Effector memory CD8-positive, alpha-beta T cell (primary cell): Measurements from ENCODE around the gene LHB.
"Not testable (repeated sequence)": the region's sequence is repeated elsewhere in the genome, so short reads cannot be mapped to it uniquely, and the experiment has no call there.

Source experiments
- ATAC-seq: fragments of 150-1000 bp; cut with Tn5 transposase; replicated peaks from 2 replicates; pipeline ENCODE4 v1.10.0; 2021; ENCODE audit warnings: mild to moderate bottlenecking, moderate library complexity
- DNase-seq, 3 experiments: peaks; one replicate each; pipeline ENCODE4 v3.0.0; 2021
- H3K27ac Mint-ChIP-seq, 2 donors: one replicate each; pipeline ENCODE4 v1.8.0; 2022; ENCODE audit warnings: mild to moderate bottlenecking in 2 of 2, mixed read lengths in 2 of 2, moderate library complexity in 2 of 2
- H3K27me3 Mint-ChIP-seq, 2 donors: one replicate each; pipeline ENCODE4 v1.8.0; 2022; ENCODE audit warnings: mixed read lengths in 2 of 2
- H3K36me3 Mint-ChIP-seq: one replicate; pipeline ENCODE4 v1.8.0; 2022; ENCODE audit warnings: mild to moderate bottlenecking, moderate library complexity, mixed read lengths; ENCODE audit not compliant: insufficient read depth
- H3K4me1 Mint-ChIP-seq, 2 donors: one replicate each; pipeline ENCODE4 v1.8.0; 2022; ENCODE audit warnings: low read depth in 2 of 2, mixed read lengths in 2 of 2
- H3K4me3 Mint-ChIP-seq, 2 donors: one replicate each; pipeline ENCODE4 v1.8.0; 2022; ENCODE audit warnings: mild to moderate bottlenecking in 2 of 2, mixed read lengths in 2 of 2, moderate library complexity in 2 of 2
- H3K9me3 Mint-ChIP-seq, 2 donors: one replicate each; pipeline ENCODE4 v1.8.0; 2022; ENCODE audit warnings: mixed read lengths in 2 of 2

The LHB gene

DNA sequence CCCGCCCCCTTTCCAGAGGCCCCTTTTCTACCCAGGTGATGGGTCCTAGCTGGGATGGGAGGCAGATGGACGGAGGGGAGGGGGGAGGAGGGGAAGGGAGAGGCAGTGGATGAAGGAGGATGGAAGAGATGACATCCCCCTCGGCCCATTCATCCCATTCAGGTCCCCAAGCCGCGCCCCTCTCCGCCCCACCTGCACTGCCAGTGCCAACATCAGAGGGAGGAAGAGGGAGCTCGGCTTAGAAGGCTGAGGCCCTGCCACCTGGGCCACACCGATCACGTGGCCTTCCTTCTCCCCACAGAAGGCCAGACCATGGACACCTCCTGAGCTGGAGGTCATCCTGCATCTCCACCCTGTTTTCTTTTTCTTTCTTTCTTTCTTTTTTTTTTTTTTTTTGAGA is 11.8 kb upstream of the LHB start:
- peaks cover 0 to 24% of the 10 kb centered on the region in 2 donors for H3K27me3 Mint-ChIP-seq
- not testable (repeated sequence) for ATAC-seq, DNase-seq, H3K27ac Mint-ChIP-seq, H3K4me3 Mint-ChIP-seq, H3K9me3 Mint-ChIP-seq, H3K4me1 Mint-ChIP-seq
- H3K36me3 Mint-ChIP-seq = peaks cover 11% of the 10 kb centered on the region

- not testable (repeated sequence) for H3K4me1 Mint-ChIP-seq, H3K9me3 Mint-ChIP-seq, H3K36me3 Mint-ChIP-seq, ATAC-seq, H3K4me3 Mint-ChIP-seq, DNase-seq, H3K27ac Mint-ChIP-seq
- H3K27me3 Mint-ChIP-seq = peaks cover 0 to 15% of the 10 kb centered on the region in 2 donors
These were observed 8.7 kb upstream of the LHB start for GRCh38 chr19:49025599-49025998.

- not testable (repeated sequence) for H3K4me3 Mint-ChIP-seq
These were observed 8.2 kb upstream of the LHB start for GRCh38 chr19:49025088-49025487.

GRCh38 chr19:49024233-49024632 is 7.3 kb upstream of the LHB start, which contains the start of gene CGB3:
TSS of gene CGB3 (minus strand) at chr19:49024333. CDS start at chr19:49023971, 362 bp downstream.
- not testable (repeated sequence) for H3K4me3 Mint-ChIP-seq, H3K9me3 Mint-ChIP-seq, DNase-seq, H3K36me3 Mint-ChIP-seq, ATAC-seq, H3K27ac Mint-ChIP-seq
- peaks cover 5 to 12% of the 10 kb centered on the region in 2 donors for H3K4me1 Mint-ChIP-seq
- peaks cover 0 to 10% of the 10 kb centered on the region in 2 donors for H3K27me3 Mint-ChIP-seq

More at GRCh38 chr19:49025088-49025487, 8.2 kb upstream of the LHB start:
- H3K27me3 Mint-ChIP-seq = peaks cover 0 to 15% of the 10 kb centered on the region in 2 donors
- not testable (repeated sequence) for H3K9me3 Mint-ChIP-seq, ATAC-seq, DNase-seq, H3K36me3 Mint-ChIP-seq, H3K4me1 Mint-ChIP-seq, H3K27ac Mint-ChIP-seq

- Mint-ChIP-seq H3K27me3 (peaks cover 0 to 14% of the 10 kb centered on the region in 2 donors), H3K4me1 (peaks cover 11 to 19% of the 10 kb centered on the region in 2 donors), H3K27ac (no peak overlapping the region), H3K9me3 (no peaks in the 10 kb centered on the region), H3K4me3 (no peak overlapping the region), H3K36me3 (no peaks in the 10 kb centered on the region)
- no peak for DNase-seq
- no peak for ATAC-seq
These were observed 5.2 kb upstream of the LHB start for GRCh38 chr19:49022116-49022515.

GRCh38 chr19:49020931-49021895 is 4.3 kb upstream of the LHB start:
- peaks cover 0 to 14% of the 10 kb centered on the region in 2 donors for H3K27me3 Mint-ChIP-seq
- no peak for ATAC-seq

DNA sequence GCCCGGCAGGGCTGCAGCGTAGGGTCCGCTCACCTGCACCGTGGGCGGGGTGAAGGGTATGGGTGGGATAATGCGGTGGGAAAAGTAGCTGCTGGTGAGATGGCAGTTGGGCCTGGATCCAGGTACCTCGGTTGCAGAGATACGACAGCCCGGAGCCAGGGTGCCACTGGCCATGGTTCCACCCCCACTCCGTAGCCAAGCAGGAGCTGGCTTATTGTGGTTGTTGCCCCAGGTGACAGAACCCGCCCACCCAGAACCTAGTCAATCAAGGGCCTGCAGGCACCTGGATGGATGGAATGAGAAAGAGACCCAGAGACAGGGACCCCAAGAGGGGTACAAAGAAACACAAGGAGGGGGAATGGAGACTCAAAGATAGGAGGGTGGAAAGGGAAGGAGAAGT is 3.5 kb upstream of the LHB start:
- peaks cover 4% of the 10 kb centered on the region for H3K36me3 Mint-ChIP-seq
- DNase-seq = no peak

More at GRCh38 chr19:49020931-49021895, 4.3 kb upstream of the LHB start:
- Mint-ChIP-seq H3K4me1 (peaks cover 11 to 19% of the 10 kb centered on the region in 2 donors), H3K27ac (peak overlapping the region; percentile 0 to 5), H3K36me3 (peaks cover 4% of the 10 kb centered on the region), H3K4me3 (no peak overlapping the region), H3K9me3 (no peaks in the 10 kb centered on the region)
- no peak for DNase-seq

DNA sequence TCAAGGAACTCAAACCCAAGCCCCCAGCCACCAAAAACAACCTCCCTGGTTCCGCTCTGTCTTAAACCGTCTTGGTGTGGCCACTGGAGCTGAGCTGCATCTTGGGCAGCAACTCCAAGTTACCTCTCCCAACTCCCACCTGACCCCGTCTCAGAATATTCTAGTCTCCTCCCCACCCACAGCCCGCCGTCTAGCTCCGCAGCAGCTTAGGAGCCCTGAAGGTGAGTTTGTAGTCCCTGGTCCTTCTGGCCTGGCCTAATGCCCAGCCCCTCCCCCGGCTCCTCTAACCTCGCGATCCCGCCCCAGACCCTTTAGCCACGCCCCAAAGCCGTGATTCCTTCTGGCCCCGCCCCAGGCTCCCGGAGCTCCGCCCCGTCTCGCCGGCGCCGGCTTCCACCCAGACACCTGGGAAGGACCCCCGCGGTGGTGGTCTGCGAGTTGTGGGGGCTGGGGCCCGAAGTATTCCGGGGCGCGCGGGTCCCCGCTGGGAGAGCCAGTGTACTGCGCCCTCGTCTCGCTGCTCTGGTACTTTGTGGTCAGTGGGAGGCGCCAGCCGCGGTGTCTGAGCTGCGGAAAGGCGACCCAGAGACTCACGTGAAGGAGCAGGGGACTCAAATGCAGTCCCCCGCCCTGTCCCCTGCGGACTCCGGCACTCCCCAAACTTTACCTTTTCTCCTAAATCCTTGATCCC is 2.5 kb upstream of the LHB start:
- Mint-ChIP-seq H3K4me1 (peaks cover 11 to 19% of the 10 kb centered on the region in 2 donors), H3K9me3 (no peaks in the 10 kb centered on the region), H3K4me3 (peak overlapping the region; percentile 93 to 94), H3K36me3 (peaks cover 4% of the 10 kb centered on the region), H3K27ac (peak overlapping the region; percentile 89 to 90), H3K27me3 (peaks cover 0 to 8% of the 10 kb centered on the region in 2 donors)
- peak; percentile 40 to 54 (median 49) for DNase-seq
- peak; percentile 48 for ATAC-seq

More for the DNA sequence above, 3.5 kb upstream of the LHB start:
- Mint-ChIP-seq H3K9me3 (no peaks in the 10 kb centered on the region), H3K4me1 (peaks cover 11 to 19% of the 10 kb centered on the region in 2 donors), H3K4me3 (peak overlapping the region; percentile 93 to 94), H3K27me3 (peaks cover 0 to 8% of the 10 kb centered on the region in 2 donors), H3K27ac (no peak overlapping the region)
- no peak for ATAC-seq

DNA sequence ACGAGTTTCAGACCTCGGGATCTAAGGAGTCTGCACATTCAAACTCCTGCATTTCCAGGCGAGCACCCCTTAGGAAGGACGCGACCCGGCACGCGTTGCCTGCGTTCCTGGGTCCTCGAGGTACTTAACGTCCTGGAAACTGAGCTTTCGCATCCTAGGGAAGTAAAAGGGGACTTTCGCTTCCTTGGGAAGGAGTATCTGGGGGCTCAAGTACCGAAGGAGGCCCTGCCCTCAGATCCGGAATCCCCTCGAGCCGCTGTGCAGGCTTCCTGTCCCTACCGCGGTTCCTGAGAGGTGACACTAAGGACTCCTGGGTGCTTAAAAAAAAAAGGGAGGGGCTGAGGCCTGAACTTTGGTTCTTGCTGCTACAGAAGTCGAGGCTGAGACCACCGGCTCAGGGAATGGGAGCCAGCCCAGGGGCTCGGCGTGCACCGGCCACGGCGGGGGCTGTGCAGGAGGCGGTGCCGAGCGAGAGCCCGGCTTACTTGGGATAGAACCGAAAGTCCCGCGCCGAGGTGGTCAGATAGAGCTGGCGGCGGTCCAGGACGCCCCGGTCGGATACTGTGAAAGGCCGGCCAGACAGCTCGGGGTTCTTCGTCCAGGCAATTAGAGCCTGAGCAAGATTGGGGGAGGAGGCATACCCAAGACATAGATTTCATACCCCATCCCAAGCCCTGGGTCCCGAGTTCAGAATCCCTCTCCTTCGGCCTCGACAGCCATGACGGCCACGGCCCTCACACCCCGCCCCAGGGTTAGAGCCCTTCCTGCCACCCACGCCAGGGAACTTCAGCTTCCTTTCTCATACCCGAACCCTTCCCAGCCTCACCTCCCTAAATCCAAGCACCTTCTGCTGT is 1.7 kb upstream of the LHB start:
- Mint-ChIP-seq H3K4me1 (peaks cover 11 to 19% of the 10 kb centered on the region in 2 donors), H3K4me3 (peak overlapping the region; percentile 93 to 94), H3K27ac (peak overlapping the region; percentile 89 to 90)
- H3K27me3 Mint-ChIP-seq, H3K36me3 Mint-ChIP-seq, H3K9me3 Mint-ChIP-seq, DNase-seq: not testable (repeated sequence)
- peak; percentile 25 for ATAC-seq

- DNase-seq (peak; percentile 68 to 74 (median 71)), ATAC-seq (peak; percentile 82)
- Mint-ChIP-seq H3K4me1 (peaks cover 11 to 19% of the 10 kb centered on the region in 2 donors), H3K4me3 (peak overlapping the region; percentile 93 to 94), H3K27me3 (peaks cover 0 to 8% of the 10 kb centered on the region in 2 donors), H3K9me3 (no peaks in the 10 kb centered on the region), H3K27ac (no peak overlapping the region), H3K36me3 (peaks cover 4% of the 10 kb centered on the region)
These were observed 918 bp upstream of the LHB start for GRCh38 chr19:49017666-49018351.

GRCh38 chr19:49016067-49016839 is 638 bp downstream of the LHB start:
- Mint-ChIP-seq H3K36me3 (peaks cover 4% of the 10 kb centered on the region), H3K9me3 (no peaks in the 10 kb centered on the region), H3K4me1 (peaks cover 10 to 16% of the 10 kb centered on the region in 2 donors), H3K4me3 (no peak overlapping the region), H3K27ac (peak overlapping the region in 1 of 2 donors; percentile 58), H3K27me3 (peaks cover 0 to 8% of the 10 kb centered on the region in 2 donors)
- DNase-seq (no peak), ATAC-seq (no peak)

DNA sequence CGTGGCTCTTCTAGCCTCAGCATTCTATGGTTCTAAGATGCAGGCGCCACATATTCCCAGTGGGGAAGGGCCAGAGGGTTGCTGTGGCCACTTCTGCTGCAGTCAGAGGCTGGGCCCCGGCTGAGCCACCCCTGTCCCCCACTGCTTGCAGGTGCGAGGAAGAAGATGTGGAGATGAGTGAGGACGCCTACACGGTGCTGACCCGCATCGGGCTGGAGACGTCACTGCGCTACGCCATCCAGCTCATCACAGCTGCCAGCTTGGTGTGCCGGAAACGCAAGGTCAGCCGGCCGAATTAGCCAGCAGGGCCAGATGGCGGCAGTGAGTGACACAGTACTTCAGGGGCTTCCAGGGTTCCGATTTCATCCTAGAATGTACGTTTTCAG is 2.0 kb downstream of the LHB start:
- H3K4me3 Mint-ChIP-seq = no peak overlapping the region
- peaks cover 8 to 12% of the 10 kb centered on the region in 2 donors for H3K4me1 Mint-ChIP-seq
- H3K27ac Mint-ChIP-seq = no peak overlapping the region
- peaks cover 14% of the 10 kb centered on the region for H3K36me3 Mint-ChIP-seq
- H3K9me3 Mint-ChIP-seq = no peaks in the 10 kb centered on the region
- H3K27me3 Mint-ChIP-seq = peaks cover 0 to 8% of the 10 kb centered on the region in 2 donors
- ATAC-seq = no peak
- no peak for DNase-seq
